RCC 7860 (cell line): ENCODE data around the gene APRT.

Source experiments
- DNase-seq: peaks from one replicate; pipeline ENCODE4 v3.0.0-alpha.2; 2015; ENCODE audit warnings: low spot score
- FAIRE-seq: peaks from 2 replicates; lab custom pipeline; 2012; peaks lifted over from hg19 to GRCh38; lab: Jason Lieb, UNC

APRT gene

GRCh38 chr16:88809676-88810165 is 2.0 kb downstream of the APRT start:
- DNase-seq = no peak
- FAIRE-seq = no peak

DNA sequence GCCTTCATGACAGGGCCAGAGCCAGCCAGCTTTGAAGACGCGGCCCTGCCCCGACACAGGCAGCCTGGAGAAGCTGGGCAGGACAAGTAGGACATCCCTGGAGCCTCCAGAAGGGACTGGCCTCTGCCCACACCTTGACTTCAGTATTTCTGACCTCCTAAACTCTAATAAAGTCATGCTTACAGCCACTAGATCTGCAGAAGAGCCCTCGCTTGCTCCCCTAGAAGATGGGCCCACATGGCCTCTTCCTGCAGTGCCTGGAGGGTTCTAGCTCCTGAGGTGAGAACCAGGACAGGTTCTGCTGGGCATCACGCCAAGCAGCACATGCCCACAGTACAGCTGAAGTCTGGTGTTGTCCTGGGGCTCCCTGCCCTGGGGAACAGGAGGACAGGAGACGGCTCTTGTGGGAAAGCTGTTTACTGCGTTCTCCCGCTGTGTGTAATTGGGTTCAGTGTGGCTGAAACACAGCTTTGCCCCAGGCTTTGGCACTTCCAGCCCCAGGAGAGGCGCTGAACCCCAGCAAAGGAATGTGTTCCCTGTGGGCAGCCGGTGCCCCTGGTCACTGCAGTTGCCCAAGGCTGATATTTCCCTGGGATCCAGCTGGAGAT is 2.6 kb downstream of the APRT start:
- FAIRE-seq (no peak), DNase-seq (no peak)

DNA sequence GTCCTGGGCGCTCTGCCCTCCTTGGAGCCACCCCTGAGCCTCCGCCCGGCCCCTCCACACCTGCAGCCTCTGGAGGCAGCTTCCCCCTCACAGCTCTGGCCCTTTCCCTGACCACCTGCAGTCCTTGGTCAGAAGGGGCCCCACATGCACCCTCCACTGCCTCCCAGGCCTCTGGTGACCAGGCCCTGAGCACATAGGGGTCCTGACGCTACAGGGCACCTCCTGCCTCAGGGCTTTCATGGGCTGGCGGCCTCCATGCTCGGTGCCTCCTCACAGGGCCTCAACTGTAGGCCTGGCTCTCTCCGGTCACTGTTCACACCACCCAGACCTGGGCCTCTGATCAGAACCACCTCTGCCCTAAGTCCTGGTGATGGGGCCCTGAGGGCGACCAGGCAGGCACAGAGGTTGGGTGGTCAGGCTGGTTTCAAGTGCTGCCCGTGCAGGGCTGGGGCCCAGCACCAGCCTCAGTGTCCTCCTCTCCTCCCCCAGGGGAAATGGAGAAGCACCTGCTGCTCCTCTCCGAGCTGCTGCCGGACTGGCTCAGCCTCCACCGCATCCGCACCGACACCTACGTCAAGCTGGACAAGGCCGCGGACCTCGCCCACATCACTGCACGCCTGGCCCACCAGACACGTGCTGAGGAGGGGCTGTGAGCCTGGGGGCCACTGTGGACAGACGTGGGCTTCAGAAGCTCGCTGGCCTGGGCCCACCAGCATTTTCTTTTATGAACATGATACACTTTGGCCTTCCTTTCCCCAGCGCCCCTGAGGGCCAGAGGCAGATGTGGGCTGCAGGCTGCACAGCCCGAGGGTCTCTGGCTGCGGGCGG is 3.9 kb downstream of the APRT start:
- FAIRE-seq = no peak

DNA sequence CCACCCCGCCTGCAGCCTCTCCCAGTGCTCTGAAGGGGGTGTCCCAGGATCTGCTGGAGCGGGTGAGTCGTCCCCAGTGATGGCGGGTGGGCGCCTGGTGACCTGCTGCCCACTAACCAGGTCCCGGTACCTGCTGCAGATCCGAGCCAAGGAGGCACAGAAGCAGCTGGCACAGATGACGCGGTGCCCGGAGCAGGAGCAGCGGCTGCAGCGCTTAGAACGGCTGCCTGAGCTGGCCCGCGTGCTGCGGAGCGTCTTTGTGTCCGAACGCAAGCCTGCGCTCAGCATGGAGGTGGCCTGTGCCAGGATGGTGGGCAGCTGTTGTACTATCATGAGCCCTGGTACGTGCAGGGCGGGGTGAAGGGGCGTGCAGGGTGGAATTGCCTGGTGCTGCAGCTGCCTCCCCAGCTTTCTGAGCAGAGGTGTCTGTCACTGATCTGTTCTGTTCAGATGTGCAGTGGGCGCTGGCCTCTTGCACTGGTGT is 4.5 kb downstream of the APRT start:
- DNase-seq = no peak
- no peak for FAIRE-seq

More for the DNA sequence above, 3.9 kb downstream of the APRT start:
- no peak for DNase-seq

DNA sequence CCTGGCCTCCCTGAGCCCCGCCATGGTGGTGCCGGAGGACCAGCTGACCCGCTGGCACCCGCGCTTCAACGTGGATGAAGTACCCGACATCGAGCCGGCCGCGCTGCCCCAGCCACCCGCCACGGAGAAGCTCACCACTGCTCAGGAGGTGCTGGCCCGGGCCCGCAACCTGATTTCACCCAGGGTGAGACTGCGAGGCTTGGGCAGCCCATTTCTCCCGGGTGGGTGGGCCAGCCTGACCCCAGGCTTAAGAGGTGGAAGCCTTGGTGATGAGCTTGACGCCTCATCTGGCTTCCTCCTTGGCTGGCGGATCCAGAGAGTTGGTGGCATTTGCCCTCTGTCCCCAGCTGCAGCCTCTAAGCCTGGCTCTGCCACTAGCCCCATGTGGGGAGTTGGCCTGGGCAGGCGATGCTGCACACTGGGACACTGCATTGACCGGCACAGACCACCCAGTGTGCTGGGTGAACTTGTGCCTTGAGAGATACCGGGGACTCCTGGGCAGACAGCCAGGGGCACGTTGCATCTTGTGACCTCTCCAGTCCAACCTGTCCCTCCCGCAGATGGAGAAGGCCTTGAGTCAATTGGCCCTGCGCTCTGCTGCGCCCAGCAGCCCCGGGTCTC is 5.1 kb downstream of the APRT start:
- no peak for FAIRE-seq

GRCh38 chr16:88805887-88806393 is 5.8 kb downstream of the APRT start:
- DNase-seq (no peak), FAIRE-seq (no peak)

More for the DNA sequence above, 5.1 kb downstream of the APRT start:
- no peak for DNase-seq

GRCh38 chr16:88805340-88805715 is 6.4 kb downstream of the APRT start:
- DNase-seq (no peak), FAIRE-seq (no peak)

- FAIRE-seq (no peak), DNase-seq (no peak)
Observed at GRCh38 chr16:88804552-88805339, 7.0 kb downstream of the APRT start.

- no peak for DNase-seq
Observed at GRCh38 chr16:88804173-88804551, 7.6 kb downstream of the APRT start.

GRCh38 chr16:88803264-88803987 is 8.3 kb downstream of the APRT start, which contains the start of gene CDT1:
CDT1 (plus strand) TSS chr16:88803789; CDS start chr16:88803832, 43 bp downstream.
- FAIRE-seq = no peak
- peak; percentile 64 for DNase-seq

More at GRCh38 chr16:88804173-88804551, 7.6 kb downstream of the APRT start:
- FAIRE-seq = no peak

DNA sequence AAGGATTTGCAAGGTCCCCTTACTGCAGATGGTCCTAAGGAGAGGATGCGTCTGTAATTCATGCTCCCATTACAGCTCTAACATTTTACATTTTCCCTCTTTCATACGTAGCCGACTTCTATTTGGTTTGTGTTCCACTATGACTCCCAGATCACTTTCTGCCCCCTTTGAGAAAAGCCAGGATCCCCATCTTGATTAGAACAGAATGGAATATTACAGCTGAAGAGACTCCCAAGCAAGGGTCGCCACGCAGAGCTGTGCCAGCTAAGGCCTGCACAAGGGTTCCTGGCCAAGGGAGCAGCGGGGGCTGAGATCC is 11.5 kb downstream of the APRT start:
- FAIRE-seq (no peak), DNase-seq (no peak)

DNA sequence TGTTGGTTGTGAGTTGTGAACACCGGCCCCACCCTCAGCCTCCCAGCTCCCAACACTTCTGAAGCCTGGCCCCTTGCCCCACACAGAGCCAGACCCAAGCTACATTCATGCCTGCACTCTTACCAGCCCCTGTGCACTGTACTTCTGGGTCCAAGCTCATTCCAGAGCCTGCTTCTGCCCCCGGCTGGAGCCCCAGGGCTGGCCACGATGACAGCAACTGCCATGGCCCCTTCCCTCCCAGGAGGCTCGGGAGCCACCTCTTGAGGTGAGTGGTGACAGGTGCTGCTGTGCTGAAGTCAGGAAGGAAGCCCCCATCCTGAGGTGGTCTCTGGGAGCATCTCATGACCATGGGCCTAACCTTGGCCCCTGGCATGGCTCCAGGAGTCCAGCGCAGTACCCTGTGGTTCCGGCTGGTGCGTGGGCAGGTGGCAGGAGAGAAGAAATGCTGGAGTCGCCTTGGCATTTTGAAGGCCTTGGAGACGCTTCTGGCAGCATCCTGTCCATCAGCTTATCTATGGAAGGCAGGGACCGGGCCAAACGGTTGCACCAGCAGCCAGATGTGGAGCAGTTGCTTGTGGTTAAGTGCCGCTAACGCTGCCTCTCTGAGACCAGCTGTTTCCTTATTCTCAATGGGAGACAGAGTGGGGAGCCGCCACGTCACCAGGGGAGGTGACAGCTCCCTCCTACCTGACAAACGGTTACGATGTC is 12.0 kb downstream of the APRT start:
- DNase-seq (no peak), FAIRE-seq (no peak)

DNA sequence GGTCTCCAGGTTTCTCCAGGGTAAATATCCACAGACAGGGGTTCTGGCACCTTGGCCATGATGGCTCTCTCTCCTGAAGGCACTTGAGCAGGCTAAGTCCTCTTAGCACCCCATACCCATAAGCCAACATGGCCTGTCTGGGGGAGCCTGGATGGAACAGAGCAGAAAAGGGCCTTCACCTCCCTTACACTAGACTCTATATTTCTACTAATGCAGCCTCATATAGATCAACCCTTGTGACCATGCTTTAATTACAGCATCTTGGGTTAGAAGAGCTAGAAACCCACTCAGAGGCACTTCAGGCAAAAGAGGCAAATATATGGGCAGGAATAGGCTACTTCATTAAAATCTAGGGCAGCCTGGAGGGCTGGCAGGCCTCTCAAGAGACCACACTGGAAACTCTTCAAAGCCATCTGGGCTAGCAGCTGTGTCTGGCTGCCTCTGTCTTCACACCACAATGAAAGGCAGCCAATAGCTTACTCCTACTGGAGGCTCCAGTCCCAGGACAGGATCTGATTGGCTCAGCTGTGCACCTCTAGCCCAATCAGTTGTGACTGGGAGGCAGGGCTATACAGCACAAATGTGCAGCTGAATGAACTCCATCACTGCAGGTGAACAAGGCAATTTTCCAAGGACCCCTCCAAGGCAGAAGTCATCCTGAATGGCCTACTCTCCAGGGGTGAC is 12.8 kb downstream of the APRT start:
- DNase-seq = no peak
- FAIRE-seq = no peak

GRCh38 chr16:88798073-88798472 is 13.7 kb downstream of the APRT start:
- DNase-seq (no peak), FAIRE-seq (no peak)

GRCh38 chr16:88796278-88796677 is 15.4 kb downstream of the APRT start:
- DNase-seq = no peak
- no peak for FAIRE-seq

- FAIRE-seq = no peak
- DNase-seq = no peak
Observed at GRCh38 chr16:88793251-88793954, 18.3 kb downstream of the APRT start.

- DNase-seq (no peak), FAIRE-seq (no peak)
Observed at GRCh38 chr16:88792668-88793250, 19.0 kb downstream of the APRT start.

DNA sequence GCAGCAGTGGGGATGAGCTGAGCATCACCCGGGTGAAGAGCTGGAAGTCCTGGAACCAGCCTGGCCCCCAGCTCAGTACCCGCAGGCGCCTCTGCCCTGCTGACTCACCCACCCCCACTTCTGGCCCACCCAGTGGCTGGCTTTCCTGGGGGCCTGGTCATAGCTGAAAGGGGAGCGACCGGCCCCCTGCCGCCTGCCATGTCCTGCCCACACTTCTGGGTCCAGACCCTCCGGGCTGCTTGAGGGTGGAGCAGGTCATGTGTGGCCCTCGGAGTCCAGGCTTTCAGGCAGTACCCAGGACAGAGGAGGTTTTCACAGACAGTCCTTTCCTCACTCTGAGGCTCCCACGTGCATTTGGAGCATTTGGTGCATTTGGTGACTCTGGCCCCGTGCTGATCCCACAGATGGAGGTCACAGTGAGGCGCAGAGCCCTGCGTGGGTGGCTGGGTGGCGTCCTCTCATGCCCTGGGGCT is 19.6 kb downstream of the APRT start:
- no peak for FAIRE-seq
- no peak for DNase-seq
